ENCODE data around the gene COL27A1. TPM values are rescaled to one million over a fixed set of nuclear protein-coding genes. Genes with fewer than 3 reads are reported as not detected.

Gene COL27A1
- total RNA-seq, 1 donor from 2014 or later = 4.3 TPM

DNA sequence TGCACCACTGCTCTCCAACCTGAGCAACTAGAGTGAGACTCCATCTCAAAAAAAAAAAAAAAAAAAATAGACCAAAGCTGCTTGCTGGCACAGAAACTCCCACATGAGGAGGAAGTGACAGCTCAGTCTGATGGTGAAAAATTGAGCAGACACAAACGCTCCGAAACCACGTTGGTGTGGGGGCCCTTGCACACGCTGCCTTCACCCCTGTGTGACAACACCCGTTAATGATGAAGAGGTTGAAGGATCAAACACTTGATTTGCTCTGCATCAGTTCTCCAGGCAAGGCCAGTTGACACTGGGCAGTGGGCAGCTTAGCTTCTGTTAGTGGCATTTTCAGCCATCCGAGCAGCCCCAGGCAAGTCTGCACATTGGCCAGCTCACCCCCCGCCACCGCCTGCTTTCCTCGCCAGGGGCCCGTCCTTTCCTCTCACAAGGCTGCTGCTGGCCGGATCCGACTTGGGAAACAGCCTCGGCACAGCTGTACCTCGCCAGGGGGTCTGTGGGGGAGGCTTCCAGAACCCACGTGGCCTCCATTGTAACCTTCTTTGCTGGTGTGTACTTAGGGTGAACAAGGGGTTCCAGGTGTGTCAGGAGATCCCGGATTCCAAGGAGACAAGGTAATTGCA, 79.8 kb downstream of the COL27A1 start:
- Histone ChIP-seq H3K27ac (no peak overlapping the region), H3K79me2 (ENCODE audit: low read depth) (no peaks in the 10 kb centered on the region), H3K4me1 (peaks cover 7% of the 10 kb centered on the region), H3K9me3 (ENCODE audit: low read depth) (no peaks in the 10 kb centered on the region), H3K27me3 (no peaks in the 10 kb centered on the region), H3K36me3 (no peaks in the 10 kb centered on the region), H4K20me1 (ENCODE audit: low read depth) (no peaks in the 10 kb centered on the region), H3F3A (ENCODE audit: low read depth) (no peaks in the 10 kb centered on the region), H3K4me2 (no peak overlapping the region), H3K9ac (no peak overlapping the region), H3K4me3 (no peak overlapping the region), H2AFZ (replicated peaks) (no peak overlapping the region)
- DNase-seq (ENCODE audit: low spot score) = peak; percentile 39
- Mint-ChIP-seq H3K36me3 (no peaks in the 10 kb centered on the region), H3K4me1 (peaks cover 59% of the 10 kb centered on the region), H3K27me3 (ENCODE audit: insufficient read depth, low read depth) (peaks cover 8% of the 10 kb centered on the region), H3K27ac (no peak overlapping the region), H3K9me3 (no peaks in the 10 kb centered on the region), H3K4me3 (no peak overlapping the region)
- no peak for TF ChIP-seq EZH2phosphoT487 (IDR thresholded peaks at IDR 0.05)
- TF ChIP-seq CTCF (IDR thresholded peaks at IDR 0.05) = no peak

GRCh38 chr9:114236391-114237138, 81.2 kb downstream of the COL27A1 start:
- Mint-ChIP-seq H3K27ac (peak overlapping the region; percentile 72), H3K4me3 (no peak overlapping the region)

DNA sequence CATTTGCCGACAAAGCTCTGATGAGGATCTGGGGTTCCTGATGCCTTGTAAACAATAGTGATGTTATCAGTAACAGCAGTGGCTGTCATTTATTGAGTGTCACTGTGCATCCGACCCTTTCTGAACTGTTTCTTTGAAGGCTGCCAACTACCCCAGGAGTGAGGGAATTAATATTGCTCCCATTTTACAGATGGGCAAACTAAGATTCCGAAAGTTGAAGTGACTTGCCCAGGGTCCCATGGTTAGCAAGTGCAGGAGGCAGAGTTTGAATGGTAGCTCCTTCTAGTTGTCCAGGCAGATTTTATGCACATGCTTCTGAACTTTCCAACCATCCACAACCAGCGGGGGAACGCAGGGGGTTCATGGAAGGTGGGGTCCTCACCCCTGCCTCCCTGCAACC, 81.9 kb downstream of the COL27A1 start:
- no peaks in the 10 kb centered on the region for H3K36me3 Mint-ChIP-seq
- no peaks in the 10 kb centered on the region for H4K20me1 ChIP-seq (ENCODE audit: low read depth)

More at GRCh38 chr9:114236391-114237138, 81.2 kb downstream of the COL27A1 start:
- Histone ChIP-seq H3K27me3 (no peaks in the 10 kb centered on the region), H3K4me1 (peaks cover 7% of the 10 kb centered on the region), H3K27ac (no peak overlapping the region), H4K20me1 (ENCODE audit: low read depth) (no peaks in the 10 kb centered on the region), H3K79me2 (ENCODE audit: low read depth) (no peaks in the 10 kb centered on the region), H3K4me3 (no peak overlapping the region), H3F3A (ENCODE audit: low read depth) (no peaks in the 10 kb centered on the region), H2AFZ (replicated peaks) (no peak overlapping the region), H3K4me2 (no peak overlapping the region), H3K36me3 (no peaks in the 10 kb centered on the region), H3K9ac (no peak overlapping the region), H3K9me3 (ENCODE audit: low read depth) (no peaks in the 10 kb centered on the region)
- H3K27me3 Mint-ChIP-seq (ENCODE audit: insufficient read depth, low read depth) = peaks cover 8% of the 10 kb centered on the region
- DNase-seq (ENCODE audit: low spot score) = no peak
- peaks cover 48% of the 10 kb centered on the region for H3K4me1 Mint-ChIP-seq
- TF ChIP-seq EZH2phosphoT487 (IDR thresholded peaks at IDR 0.05) = no peak
- no peaks in the 10 kb centered on the region for H3K9me3 Mint-ChIP-seq
- no peaks in the 10 kb centered on the region for H3K36me3 Mint-ChIP-seq

More for the DNA sequence above, 81.9 kb downstream of the COL27A1 start:
- H3K27ac Mint-ChIP-seq = no peak overlapping the region
- H3K4me3 Mint-ChIP-seq = no peak overlapping the region
- H3K27me3 Mint-ChIP-seq (ENCODE audit: insufficient read depth, low read depth) = peaks cover 6% of the 10 kb centered on the region
- Histone ChIP-seq H3K4me3 (no peak overlapping the region), H3K9ac (no peak overlapping the region), H3F3A (ENCODE audit: low read depth) (no peaks in the 10 kb centered on the region), H3K4me2 (no peak overlapping the region), H3K4me1 (peaks cover 7% of the 10 kb centered on the region), H3K36me3 (no peaks in the 10 kb centered on the region), H3K9me3 (ENCODE audit: low read depth) (no peaks in the 10 kb centered on the region), H3K79me2 (ENCODE audit: low read depth) (no peaks in the 10 kb centered on the region), H3K27ac (no peak overlapping the region), H2AFZ (replicated peaks) (no peak overlapping the region), H3K27me3 (no peaks in the 10 kb centered on the region)
- TF ChIP-seq EZH2phosphoT487 (IDR thresholded peaks at IDR 0.05) (no peak), EZH2 (IDR thresholded peaks at IDR 0.05) (no peak), CTCF (IDR thresholded peaks at IDR 0.05) (no peak)
- H3K4me1 Mint-ChIP-seq = peaks cover 50% of the 10 kb centered on the region
- no peak for DNase-seq (ENCODE audit: low spot score)
- no peaks in the 10 kb centered on the region for H3K9me3 Mint-ChIP-seq
